NCI-H2029 (cell line): ENCODE measurements around the gene MYO3A.

Source experiments
- DNase-seq: peaks from one replicate; lab custom pipeline; 2025; lab: John Stamatoyannopoulos, UW

MYO3A gene

DNA sequence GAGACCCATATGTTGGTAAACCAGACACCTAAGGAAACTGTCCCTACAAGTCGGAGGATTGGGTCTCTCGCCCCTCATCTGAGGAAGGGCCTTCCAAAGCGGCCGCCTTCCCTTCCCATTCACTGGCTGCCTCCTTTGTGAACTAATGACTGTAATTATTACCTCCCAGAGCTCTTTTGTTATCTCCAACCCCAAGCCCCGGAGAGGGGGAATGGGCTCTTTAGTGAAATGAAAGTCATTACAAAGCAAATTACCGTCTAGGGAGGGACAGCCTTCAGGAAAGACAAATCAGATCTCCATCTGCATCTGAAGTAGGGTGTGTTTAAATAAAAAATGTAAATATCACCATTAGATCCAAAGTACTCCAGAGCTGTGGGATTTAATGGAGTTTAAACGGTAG is 280.0 kb downstream of the MYO3A start:
- no peak for DNase-seq

DNA sequence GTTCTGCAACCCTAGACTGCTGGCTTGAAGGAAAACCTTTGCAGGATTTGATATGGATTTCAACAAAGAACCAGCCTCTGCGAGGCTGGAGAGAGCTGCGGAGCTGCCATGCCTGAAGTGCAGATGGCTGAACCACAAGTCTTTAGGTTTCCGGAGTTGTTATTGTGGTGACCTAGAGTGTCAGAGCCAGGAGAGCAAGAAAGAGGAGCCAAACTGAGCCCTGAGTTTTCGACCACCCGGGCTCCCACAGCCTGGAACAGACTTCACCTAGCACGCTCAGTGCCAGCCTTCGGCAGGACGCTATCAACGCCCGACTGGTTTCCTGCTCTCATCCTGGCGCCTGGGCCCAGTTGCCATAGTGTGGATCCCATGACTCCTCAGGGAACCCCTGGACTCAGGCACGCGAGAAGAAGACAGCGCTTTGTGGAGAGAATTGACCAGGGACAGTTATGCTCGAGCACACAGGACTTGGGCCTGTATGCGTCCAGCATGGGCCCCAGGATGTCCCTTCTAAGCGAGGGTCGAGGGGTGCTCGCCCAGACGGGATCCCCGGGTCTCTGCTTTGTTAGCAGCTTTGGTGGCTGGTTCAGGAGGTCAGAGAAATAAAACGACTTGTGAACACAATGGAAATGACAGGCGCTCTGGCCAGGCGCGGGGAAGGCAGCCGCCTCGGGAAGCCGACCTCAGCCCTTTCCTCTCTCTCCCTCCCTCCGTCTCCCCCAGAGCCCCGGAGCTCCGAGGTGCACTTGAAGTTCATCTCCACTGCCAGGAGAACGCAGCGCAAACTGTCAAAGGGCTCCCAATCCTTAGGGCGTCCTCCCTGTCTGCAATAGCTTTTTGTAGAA is 280.7 kb downstream of the MYO3A start:
- no peak for DNase-seq

DNA sequence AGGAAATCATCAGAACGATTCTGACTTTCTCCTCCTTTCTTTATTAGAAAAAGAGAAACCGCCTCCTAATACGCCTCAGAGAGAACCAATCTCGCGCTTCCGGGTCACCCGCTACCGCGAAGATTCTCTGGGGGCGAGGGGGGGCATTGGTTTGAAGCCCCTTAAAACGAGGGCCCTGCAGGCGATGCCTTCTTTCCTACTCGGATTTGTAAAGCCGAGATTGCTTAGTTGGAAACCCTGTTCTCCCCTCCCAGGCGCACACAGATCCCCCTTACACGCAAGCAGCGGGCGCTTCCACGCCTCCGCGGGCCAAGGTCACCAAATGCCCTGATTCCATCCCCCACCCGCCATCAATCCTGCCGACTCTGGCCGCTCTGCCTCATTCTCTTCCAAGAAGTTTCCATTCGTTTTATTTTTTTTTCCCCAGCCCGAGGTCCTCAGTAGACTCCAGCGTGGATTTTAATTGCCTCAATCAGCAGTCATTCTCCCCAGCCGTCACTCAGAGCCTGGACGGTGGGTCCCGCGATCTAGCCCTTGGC is 281.4 kb downstream of the MYO3A start:
- DNase-seq = no peak

DNA sequence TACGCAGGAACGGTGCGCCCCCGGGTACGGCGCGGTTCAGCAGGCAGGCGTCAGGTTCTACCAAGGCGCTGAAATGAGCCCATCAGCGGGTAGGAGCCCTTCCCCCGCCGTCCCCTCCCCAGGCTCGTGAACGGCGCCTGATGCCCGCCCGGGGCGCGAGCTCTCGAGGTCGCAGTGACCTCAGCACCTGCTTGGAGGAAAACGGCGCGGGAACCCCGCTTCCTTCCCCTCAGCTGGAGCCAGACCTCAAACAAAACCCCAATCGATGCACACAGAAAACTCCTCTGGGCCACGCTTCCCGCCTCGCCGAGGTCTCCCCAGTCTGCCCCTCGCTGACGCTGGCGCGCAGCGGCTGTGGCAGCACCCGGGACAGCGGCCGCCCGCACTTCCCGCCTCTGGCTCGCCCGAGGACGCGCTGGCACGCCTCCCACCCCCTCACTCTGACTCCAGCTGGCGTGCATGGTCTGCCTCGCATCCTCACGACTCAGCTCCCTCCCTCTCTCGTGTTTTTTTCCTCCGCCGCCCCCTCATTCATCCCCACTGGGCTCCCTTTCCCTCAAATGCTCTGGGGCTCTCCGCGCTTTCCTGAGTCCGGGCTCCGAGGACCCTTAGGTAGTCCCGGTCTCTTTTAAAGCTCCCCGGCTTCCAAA is 282.0 kb downstream of the MYO3A start:
- no peak for DNase-seq

DNA sequence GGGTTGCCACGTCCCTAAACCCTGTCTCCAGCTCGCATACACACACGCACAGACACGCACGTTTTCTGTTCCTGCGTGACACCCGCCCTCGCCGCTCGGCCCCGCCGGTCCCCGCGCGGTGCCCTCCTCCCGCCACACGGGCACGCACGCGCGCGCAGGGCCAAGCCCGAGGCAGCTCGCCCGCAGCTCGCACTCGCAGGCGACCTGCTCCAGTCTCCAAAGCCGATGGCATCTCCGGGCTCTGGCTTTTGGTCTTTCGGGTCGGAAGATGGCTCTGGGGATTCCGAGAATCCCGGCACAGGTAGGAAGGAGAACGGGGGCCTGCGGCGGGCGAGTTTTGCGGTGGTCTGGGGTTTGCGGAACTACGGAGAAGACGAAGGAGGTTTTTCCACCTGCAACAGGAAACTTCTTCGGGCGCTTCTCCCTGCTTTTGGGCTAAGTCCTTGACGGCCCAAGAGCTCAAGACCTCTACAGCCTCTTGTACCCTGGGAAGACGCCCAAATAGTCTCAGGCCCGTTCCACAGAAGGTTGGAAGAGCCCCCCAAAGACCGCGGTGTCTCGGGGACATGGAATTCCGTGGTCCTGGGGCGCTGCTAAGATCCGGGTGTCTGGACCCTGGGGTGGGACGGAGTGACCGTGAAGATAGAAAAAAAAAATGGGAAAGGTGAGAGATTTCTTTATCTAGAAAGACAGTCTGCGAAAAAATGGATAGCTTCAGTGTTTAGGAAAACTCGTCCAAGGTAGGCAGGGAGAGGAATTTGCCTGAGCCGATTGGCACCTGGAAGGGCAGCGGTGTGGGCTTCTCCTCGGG is 282.8 kb downstream of the MYO3A start, which contains the start of gene GAD2:
TSS of gene GAD2 (plus strand) at position 190 of the 811 bp plus-strand sequence. CDS start at position 226, 36 bp downstream.
- DNase-seq = no peak

DNA sequence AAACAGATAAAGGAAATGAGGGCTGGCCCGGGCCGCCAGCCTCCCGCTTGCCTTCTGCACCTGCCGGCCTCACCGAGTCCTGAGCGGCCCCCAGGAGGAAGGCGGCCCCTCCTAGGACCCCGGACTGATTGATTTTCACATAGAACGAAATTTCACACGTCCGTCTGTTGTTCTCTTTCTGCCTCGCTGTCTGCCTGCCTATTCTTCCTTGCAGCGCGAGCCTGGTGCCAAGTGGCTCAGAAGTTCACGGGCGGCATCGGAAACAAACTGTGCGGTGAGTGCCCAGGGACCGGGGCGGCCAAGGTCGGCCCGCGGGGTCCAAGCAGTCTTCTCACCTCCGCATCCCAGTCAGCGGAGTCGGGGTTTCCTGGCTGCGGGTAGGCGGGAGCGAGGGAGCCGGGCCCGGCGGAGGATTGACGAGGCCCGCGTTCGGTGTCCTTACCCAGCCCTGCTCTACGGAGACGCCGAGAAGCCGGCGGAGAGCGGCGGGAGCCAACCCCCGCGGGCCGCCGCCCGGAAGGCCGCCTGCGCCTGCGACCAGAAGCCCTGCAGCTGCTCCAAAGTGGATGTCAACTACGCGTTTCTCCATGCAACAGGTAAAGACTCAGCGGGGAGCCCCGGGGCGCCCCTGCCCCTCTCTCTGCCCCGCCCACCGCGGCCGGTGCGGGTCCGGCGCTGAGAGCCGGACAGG is 283.5 kb downstream of the MYO3A start:
- no peak for DNase-seq

DNA sequence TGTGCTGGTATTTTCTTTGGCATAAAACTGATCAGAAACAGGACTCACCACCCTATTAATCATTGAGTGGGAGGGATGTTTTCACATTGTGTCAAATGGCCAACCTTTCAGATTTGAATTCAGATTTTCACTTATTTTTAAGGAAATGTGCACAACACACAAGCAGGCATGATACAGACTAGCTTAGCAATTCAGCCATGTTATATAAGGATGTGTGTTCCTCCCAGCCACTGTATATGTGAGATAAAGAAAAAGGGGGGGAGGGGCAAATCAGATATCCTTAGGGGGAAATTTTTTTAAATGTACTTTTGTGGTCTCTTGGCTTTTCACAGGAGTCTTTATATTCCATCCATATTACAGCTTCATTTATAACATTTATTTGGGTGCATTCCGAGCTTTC is 285.6 kb downstream of the MYO3A start:
- no peak for DNase-seq

DNA sequence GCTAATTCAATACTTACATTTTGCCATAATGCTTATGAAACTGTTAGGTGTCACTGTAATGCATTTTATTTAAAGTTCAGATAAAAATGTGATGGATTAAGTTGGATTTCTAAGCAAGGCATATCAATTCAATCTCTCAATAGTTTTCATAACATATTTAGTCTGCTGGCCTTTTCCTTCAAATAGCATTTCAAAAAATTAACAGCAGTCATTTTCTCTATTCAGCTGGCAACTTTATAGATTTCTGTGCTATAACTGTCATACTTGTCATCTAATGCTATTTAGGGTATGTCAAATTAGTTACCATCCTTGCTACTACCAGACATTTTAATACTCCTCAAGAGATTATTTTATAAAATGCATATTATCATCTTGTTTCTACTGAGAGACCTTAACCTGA is 286.9 kb downstream of the MYO3A start:
- no peak for DNase-seq

DNA sequence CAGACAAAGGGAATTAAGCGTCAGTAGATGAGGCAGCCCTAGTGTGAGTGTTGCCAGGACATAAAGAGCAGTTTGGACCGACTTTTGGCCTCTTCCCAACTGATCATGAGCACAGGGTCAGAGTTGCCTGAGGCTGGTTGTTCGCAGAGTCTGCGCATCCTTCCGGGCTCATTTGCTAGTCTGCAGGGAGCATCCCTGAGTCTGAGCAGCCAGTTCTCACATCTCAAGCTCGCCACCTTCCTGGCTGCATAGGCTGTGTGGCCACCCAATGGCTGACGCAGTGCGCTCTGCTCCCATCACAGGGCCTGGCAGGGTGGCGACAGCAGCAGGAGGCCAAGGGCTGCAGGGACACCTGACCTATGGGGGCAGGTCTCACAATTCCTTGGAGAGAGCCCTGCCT is 287.5 kb downstream of the MYO3A start:
- DNase-seq = no peak

DNA sequence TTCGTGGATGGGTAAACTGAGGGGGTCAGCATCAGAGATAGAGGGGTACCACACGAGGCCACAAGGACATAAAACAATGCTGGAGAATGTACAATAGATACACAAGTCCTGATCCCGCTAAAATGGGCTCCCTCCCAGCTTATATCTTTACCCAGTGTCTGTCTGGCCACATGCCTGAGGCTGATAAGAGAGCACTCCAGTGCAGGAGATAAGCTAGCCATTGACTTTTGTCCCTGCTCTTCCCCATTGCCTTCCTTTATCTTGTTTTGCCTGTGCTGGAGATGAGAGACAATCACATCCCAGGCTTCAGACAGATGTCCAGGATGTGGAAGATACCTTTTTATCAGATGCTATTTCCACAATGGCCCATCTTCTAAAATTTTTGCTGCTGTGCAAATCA is 288.5 kb downstream of the MYO3A start:
- DNase-seq = no peak

DNA sequence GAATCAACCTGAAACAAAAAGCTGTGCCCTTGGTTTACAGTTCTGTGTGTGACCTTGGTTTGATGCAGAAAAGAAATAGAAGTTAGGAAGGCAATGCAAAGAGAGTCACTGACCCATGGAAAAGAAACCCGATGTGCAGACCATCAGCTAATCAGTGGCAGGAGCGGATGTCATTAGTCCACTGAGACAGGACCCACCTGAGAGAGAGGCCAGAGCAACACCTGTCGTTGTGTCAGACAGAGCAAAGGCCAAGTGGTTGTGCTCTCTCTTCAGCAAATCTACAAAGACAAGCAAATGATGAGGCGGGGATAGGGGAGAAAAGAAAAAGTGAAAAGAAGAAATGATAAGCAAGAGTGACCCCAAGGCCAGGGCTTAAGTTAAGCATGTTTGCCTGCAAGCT is 291.3 kb downstream of the MYO3A start:
- DNase-seq = no peak

DNA sequence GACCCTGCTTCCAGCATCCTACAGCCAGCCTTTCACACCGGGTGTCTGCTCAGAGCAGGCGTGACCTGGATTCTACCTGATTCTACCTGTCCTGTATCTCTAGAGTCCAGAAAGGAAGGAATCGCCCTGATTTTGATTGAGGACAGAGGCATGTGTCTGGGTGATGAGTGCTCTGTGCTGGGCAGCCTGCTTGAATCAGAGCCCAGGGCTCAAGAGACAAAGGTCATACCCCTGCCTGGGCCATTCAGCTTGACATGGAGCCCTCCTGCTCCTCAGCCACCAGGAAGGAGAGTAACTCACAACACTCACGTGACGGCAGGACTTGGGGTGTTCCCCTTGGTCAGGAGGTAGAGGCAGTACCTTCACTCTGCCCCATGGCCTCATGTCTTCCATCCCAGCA is 293.8 kb downstream of the MYO3A start:
- DNase-seq = no peak

DNA sequence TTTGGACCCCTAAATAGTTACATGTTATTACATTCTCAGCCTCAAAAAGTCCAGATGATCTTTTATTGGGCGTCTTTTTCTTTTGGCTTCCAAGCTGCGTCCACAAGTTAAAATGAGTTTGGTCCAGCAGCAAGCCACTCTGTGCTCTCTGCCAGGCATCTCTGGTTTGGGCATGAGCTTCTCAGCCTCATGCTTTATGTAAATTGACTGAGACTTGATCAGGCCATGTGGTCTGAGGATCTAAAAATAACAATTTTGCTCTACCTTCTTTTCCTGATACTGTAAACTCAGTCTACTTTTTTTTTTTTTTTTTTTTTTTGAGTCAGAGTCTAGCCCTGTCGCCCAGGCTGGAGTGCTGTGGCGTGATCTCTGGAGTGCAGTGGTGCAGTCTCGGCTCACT is 298.1 kb downstream of the MYO3A start:
- DNase-seq = no peak

DNA sequence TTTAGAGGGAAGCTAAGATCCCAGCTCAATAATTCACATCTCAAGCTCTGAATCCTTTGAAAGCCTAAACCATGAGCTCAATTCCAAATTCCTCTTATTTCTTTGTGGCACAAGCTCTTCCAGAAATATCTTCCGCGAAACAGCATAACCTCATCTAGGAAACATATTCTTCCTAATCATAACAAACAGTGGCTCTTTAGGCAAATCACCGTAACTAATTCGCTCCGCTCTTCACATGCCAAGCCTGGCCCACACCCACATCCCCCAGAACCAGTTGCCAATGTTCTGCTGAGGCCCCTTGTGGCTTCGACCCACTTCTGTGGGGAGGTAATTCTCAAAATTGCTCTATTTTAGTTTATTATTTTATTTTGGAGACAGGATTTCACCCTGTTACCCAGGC is 301.7 kb downstream of the MYO3A start:
- DNase-seq = no peak

DNA sequence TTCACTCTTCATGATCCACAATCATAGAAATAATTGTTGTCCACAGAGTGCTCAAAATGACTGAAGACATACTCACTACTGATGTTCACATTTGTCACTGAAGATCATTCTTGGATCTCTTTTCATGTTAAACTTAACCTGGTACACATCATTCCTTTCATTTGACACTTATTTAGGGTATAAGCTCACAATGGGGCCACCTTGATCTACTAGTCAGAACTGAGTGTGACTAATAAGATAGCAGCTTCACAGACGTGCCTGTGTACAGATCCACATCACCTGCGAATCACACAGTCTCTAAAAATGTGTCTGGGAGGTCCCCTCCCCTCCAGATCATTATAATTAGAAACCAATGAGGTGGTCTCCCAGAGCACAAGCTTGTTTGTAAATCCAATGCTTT is 304.3 kb downstream of the MYO3A start:
- no peak for DNase-seq

DNA sequence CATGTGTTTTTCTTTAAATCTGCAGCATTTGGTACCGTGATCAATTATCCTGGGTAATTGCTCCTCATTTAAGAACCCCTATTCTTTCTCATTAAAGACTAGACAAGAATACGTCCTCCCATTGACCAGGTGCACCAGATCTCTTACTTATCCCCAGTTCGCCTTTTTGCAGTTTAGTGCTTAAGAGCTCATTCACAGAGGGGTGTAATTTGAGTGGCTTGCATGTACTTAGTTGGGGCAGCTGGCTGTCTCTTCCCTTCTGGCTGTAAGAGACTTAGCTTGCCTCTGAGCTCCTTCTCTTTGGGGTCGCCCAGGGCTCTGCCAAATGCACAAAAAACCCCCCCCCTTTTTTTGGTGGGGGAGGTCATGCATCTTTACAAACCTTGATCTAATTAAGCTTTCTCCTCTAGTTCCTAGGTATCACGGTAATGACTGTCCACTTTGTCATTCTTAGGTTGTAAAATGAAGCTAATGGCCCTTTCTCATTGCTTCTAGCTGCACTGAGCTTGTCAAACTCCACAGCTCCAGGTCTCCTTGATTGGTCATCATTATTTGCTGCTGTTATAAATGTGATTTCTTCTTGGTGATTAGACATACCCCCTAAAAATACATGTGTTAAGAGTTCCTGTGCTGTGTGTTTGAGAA is 308.8 kb downstream of the MYO3A start:
- DNase-seq = no peak

DNA sequence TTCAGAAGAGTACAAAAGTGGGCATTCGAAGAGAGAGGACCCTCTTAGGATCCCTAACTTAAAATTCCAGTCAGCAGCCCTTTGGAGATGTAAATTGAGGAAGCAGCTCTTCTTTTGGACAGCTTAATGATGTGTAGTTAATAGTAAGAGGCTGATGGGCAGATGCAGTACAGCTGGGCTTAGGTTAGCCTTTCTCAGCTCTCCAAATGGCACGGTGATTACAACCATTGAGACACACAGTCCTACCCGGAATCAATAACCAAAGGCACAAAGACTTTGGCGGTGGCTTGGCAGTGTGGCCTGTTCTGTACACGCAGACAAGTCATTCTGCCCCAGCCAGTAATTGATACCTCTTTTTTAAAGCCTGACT is 309.3 kb downstream of the MYO3A start:
- no peak for DNase-seq

DNA sequence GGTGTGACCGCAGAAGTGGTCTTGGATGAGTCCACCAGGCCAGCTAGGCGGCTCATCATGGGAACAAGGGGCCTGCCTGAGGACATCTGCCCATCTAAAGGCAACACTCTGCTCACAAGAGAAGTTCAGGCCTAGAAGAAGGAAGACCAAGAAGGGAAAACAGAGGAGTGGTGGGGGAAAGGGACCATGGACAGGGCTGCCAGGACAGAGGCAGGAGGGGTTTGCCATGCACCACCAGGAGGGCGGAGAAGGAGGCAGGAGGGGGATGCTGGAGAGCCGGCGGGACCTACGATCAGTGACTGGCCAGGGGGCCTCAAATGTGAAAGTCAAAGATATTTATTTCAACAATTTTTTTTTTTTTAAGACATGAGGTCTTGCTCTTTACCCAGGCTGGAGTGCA is 315.7 kb downstream of the MYO3A start:
- no peak for DNase-seq

DNA sequence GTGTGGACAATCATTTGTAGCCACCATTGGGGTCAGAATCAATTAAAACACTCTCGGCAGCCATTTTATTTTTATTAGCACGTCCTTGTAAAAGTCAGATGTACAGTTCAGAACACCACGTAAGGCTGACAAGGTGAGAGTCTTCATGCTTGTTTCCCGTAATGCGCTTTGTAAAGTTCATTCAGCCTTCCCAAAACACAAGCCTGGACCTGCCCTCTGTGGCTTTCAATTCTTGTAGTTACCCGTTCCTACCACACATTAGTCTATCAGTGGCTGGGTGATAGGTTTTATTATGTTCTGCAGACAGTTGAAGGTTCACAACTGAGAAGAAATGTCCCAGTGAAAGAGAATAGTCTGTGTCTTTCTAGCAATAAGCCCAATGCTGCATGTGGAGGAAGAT is 317.9 kb downstream of the MYO3A start:
- no peak for DNase-seq

DNA sequence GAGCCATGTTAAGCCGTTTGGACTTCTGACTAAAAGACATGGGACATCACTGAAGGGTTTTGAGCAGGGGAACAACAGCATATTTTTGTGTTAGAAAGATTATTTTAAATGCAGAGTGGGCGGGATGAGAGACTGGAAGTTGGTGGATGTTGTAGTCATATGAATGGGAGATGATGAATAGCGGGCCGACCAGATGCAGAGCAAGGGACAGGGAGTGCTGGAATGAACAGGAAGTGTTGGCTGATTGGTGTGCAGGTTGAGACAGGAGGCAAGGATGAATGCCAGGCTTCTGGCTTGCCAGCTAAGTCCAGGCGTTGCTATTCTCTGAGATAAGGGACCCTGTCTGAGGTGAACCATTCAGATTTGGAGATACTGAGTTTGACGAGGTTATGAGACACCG is 320.6 kb downstream of the MYO3A start:
- DNase-seq = no peak

DNA sequence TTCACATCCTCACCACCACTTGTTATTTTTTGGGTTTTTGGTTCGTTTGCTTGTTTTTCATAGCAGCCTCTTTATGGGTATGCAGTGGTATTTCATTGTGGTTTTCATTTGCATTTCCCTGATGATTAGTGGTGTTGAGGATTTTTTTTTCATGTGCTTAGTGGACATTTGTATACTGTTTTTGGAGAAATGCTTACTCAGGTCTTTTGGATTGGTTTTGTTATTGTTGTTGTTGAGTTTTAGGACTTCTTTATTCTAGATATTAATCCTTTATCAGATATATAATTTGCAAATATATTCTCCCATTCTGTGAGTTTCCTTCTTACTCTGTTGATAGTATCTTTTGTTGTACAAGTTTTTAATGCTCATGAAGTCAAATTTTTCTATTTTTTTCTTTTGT is 325.3 kb downstream of the MYO3A start:
- DNase-seq = no peak
